GM12874 (cell line): ENCODE measurements around the gene AIFM2.

ENCODE experiments used
- TF ChIP-seq, protein P1 (sequence below): IDR thresholded peaks from 2 replicates; pipeline ENCODE4 v1.5.1; 2011; ENCODE audit warnings: low read depth, mild to moderate bottlenecking, control low read depth, low read length, moderate library complexity; ENCODE audit not compliant: insufficient read depth

AIFM2 gene

DNA sequence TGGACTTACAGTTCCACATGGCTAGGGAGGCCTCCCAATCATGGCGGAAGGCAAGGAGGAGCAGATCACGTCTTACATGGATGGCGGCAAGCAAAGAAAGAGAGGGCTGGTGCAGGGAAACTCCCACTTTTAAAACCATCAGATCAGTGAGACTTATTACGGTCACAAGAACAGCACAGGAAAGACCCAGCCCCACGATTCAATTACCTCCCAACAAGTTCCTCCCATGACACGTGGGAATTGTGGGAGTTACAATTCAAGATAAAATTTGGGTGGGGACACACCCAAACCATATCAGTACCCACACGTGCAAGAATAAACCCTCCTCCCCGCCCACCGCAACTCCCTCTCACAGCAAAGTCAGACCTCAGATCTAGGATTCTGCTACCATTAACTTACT lies 4.5 kb upstream of the AIFM2 start:
- TF ChIP-seq, protein P1, sequence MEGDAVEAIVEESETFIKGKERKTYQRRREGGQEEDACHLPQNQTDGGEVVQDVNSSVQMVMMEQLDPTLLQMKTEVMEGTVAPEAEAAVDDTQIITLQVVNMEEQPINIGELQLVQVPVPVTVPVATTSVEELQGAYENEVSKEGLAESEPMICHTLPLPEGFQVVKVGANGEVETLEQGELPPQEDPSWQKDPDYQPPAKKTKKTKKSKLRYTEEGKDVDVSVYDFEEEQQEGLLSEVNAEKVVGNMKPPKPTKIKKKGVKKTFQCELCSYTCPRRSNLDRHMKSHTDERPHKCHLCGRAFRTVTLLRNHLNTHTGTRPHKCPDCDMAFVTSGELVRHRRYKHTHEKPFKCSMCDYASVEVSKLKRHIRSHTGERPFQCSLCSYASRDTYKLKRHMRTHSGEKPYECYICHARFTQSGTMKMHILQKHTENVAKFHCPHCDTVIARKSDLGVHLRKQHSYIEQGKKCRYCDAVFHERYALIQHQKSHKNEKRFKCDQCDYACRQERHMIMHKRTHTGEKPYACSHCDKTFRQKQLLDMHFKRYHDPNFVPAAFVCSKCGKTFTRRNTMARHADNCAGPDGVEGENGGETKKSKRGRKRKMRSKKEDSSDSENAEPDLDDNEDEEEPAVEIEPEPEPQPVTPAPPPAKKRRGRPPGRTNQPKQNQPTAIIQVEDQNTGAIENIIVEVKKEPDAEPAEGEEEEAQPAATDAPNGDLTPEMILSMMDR: no peak

DNA sequence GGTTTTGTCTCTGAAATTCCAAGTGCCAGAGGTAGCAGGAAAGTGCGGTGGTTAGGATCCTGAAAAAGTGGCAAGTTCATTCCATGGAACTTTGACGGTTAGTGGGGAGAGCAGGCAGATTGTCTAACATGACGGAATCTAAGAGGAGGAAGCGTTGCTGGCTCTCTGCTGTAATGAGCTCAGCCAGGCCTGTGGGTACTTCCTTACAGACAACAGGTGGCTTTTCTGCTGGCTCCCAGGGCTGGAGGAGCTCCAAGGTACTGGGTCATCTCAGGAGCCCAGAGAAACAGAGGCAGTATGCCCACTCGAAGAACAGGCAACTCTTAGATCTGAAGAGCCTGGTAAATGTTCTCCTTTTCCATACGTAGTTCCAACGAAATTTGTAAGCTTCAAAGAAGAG lies 3.1 kb upstream of the AIFM2 start:
- TF ChIP-seq, protein P1: no peak

DNA sequence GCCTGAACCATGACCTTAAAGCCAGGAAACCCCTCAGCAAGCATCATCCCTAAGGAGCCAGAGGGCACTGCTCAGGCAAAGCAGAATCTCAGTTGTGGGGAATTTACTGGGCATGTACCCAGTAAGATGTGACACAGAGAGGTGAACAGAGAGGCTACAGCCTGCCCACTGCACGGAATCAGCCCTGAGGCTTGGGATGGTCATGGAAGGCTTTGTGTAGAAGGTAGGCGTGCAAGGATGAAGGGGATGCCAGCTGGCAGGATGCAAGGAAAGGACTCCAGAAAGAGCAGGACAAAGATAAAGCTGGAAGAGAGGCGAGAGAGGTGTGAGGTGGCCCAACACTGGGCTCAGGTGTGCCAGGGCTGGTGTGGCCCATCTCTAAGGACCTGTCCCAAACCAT lies 2.4 kb upstream of the AIFM2 start:
- TF ChIP-seq, protein P1: no peak

DNA sequence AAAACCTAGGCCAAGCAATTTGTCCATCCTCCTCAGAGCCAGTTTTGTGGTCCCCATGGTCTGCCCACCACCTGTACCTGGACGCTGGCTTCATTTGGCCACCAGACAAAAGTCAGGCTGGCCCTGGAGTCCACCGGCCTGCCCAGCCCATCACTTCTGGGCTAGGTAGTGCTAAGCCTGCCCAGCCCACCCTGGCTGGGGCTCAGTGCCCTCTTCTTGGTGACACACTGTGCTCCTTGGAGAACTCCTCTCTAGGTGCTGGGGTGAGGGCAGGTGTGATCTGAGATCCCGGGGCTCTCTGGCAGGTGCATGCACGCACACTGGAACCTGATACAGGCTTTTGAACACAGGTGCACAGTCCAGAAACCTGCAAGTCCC lies 1.1 kb downstream of the AIFM2 start:
- TF ChIP-seq, protein P1: no peak

DNA sequence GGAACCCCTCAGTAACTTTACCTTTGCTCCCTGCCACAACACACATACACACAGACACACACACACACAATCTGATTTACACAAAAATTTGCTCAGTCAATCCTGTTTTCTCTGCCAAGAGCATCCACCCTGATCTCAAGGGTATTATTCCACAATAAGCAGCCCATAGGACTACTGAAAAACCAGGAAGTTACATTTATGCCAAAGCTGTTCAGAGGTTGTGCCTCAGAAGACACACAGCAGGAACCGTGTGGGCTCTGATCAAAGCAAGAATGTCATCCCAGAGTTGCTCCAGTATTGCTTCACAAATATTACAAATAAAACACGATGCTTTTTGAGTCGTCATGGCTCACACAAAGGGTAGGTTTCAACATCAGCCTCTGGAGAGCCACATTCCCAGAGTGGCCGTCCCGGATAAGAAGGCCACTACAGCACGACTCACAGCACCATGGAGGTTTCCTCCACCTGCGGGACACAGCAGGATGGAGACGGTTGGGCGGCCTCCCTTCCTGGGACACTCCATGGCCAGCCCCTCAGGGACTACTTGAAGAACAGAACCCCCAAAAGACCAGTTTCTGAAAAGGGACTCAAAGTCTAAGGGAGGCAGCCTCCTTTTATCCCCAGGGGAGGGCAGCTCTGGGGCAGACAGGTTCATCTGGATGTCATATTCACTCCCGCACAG lies 1.6 kb downstream of the AIFM2 start:
- TF ChIP-seq, protein P1: no peak

DNA sequence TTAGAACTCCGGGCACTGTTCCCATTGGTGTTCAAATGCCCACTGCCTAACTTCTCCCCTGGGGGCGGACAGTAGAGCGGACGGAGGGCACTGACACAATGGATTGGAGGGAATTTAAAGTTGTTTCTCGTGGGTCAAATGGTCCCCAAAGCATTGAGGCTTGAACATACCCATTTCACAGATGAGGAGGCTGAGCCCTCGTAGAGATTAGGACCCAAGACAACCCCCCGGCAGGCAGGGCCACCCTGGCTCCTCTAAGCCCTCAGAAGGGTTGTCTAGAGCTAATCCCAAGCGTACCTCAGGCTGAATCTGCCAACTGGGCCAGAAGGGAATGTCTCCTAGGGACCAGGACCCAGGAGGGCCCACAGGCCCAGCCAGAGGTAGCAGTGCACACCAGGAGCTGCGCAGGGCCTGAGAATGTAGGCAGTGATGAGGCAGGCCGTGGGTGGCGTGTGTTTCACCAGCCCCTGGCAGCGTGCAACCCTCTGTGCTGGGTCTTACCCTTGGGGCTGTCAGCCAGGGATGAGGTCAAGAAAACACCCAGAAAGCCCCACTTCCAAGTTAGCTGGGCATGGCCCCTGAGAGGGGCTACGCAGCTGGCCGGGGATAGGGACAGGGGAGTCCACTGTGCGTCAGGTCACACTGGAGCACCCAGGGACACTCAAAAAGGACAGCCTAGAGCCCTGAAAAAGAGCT lies 5.8 kb downstream of the AIFM2 start:
- TF ChIP-seq, protein P1: no peak

DNA sequence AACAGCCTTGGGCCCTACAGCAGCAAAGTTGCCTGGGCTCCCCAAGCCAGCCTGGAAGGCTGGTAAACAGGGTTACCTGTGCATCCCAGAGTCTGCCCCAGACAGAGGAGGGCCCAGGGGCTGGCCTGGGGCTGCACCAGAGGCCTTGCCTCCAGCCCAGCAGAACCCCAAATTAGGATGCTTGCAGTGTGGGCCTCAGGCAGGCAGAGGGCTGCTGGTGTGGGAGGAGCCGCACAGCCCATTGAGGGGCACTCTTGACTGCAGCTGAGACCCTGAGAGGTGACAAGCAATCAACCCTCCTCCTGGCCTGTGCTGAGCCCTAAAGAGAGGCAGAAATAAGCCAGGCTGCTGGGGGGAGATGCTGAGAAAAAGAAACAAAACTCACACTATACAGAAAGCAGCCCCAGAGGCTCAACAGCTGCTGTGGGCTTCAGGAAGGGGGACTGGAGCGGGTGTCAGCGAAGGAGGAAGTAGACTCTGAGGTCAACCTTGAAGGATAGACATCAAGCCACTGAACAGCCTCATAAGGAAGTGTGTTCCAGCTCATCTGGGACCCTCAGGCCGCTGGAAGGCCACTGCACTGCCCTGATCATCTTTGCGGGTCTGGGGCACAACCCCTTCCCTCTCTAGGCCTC lies 6.6 kb downstream of the AIFM2 start:
- TF ChIP-seq, protein P1: no peak
